Measurements from ENCODE around the gene CYP11A1. TPM values are rescaled to one million over a fixed set of nuclear protein-coding genes. Genes with fewer than 3 reads are reported as not detected.

The CYP11A1 gene
- 0.05 TPM in 1 of 5 replicates, not detected in the others for total RNA-seq (2022; extraction: Qiagen RNA extraction)

DNA sequence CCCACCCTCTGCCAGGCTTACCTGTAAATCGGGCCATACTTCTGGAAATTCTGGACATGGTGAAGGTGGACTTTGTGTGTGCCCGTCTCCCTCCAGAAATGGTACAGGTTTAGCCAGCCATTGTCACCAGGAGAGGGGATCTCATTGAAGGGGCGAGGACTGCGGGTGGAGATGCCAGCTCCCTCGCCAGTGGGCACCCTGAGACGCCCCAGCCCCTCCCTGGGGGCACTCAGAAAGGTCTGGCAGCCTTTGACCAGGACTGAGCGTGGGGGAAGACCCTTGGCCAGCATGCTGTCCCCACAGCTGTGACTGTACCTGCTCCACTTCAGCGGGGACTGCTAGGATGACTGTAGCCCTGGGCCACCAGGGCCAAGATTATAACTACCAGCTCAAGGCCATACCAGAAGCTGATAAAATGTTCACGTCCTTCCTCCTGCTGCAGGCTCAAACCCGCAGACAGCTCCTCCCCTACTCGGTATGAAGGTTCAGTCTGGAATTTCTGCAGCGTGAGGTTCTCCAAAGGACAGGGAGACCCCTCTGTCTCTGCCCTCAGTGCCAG is at the start of gene CYP11A1:
CYP11A1 (minus strand) TSS at position 351 of the 559 bp plus-strand sequence; CDS start at position 290, 61 bp downstream.

Other genes with a start within 250 kb of the CYP11A1 start
- gene ISLR2, start 237.1 kb downstream of the CYP11A1 start, total RNA-seq (2022; extraction: Qiagen RNA extraction), result 0.06 to 0.22 TPM (median 0.15 TPM) in 5 replicates
- gene ISLR, start 193.9 kb downstream of the CYP11A1 start, total RNA-seq (2022; extraction: Qiagen RNA extraction), result 0.33 to 0.52 TPM (median 0.35 TPM) in 5 replicates
- 44.2 to 82.1 TPM (median 71.9 TPM) in 5 replicates for gene STRA6, start 164.9 kb downstream of the CYP11A1 start, total RNA-seq (2022; extraction: Qiagen RNA extraction)
- 5.8 to 8.6 TPM (median 7.1 TPM) in 5 replicates for gene CCDC33, start 131.3 kb downstream of the CYP11A1 start, total RNA-seq (2022; extraction: Qiagen RNA extraction)
- 0.98 to 1.3 TPM (median 1.1 TPM) in 5 replicates for gene SEMA7A, start 66.3 kb upstream of the CYP11A1 start, total RNA-seq (2022; extraction: Qiagen RNA extraction)
- gene UBL7, start 93.5 kb upstream of the CYP11A1 start, total RNA-seq (2022; extraction: Qiagen RNA extraction), result 36.9 to 41.9 TPM (median 41.5 TPM) in 5 replicates
- 2.9 to 3.7 TPM (median 3.1 TPM) in 5 replicates for gene ARID3B, start 173.6 kb upstream of the CYP11A1 start, total RNA-seq (2022; extraction: Qiagen RNA extraction)
- 33.4 to 40.5 TPM (median 35.7 TPM) in 5 replicates for gene CLK3, start 248.2 kb upstream of the CYP11A1 start, total RNA-seq (2022; extraction: Qiagen RNA extraction)

Measured in A549 treated with dexamethasone at 1 μM for 4 hours (cell line).